Measurements from ENCODE around the gene MCU. TPM values are rescaled to one million over a fixed set of nuclear protein-coding genes. Genes with fewer than 3 reads are reported as not detected.

Gene MCU
- polyA plus RNA-seq, 1 donor from 2014 or later = 22.9 TPM

DNA sequence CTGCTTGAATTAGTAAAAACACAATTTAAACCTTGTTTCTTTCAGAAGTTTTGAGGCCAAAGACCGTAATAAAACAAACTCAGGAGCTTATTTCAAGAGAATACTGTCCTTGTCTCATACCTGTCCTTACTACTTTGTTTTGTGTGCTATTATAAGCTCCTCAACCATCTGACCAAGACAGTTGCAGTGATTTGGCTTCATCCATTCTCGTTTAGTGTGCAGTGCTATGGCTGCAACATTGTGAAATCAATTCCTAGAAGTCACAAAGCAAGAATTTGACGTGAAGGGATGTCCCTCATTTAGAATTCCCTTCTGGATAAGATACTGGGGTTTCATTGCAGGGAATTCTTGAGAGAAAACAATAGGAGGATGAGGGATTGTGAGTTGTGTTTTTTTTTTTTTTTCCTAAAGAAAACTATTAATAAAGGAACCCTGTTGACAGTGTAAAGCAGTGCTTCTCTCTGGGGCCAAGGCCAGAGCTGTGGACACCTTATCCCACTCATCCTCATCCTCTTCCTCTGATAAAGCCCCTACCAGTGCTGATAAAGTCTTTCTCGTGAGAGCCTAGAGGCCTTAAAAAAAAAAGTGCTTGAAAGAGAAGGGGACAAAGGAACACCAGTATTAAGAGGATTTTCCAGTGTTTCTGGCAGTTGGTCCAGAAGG lies 201.3 kb downstream of the MCU start, which contains the start of gene OIT3:
TSS of gene OIT3 (plus strand) at position 604 of the 663 bp plus-strand sequence. CDS start 60 bp downstream, outside the sequence.
- Histone ChIP-seq H3K27me3 (ENCODE audit: insufficient read depth, low read depth, low read length) (no peaks in the 10 kb centered on the region), H3K79me2 (replicated peaks; ENCODE audit: insufficient read depth, low read length) (no peaks in the 10 kb centered on the region), H3K9me3 (ENCODE audit: low read length) (no peaks in the 10 kb centered on the region), H4K20me1 (ENCODE audit: insufficient read depth) (no peaks in the 10 kb centered on the region), H3K27ac (ENCODE audit: low read length) (no peak within 1 kb of the TSS), H3K36me3 (ENCODE audit: insufficient read depth, low read length) (no peaks in the 10 kb centered on the region), H3K4me2 (ENCODE audit: low read length) (no peak within 1 kb of the TSS), H3K9ac (ENCODE audit: low read length) (no peak within 1 kb of the TSS), H3K9me2 (ENCODE audit: insufficient read depth, low read length) (no peaks in the 10 kb centered on the region), H2AFZ (ENCODE audit: low read depth, low read length) (no peak within 1 kb of the TSS), H3K4me3 (ENCODE audit: low read length) (no peak within 1 kb of the TSS), H3F3A (ENCODE audit: insufficient read depth, low read length, poor library complexity, severe bottlenecking) (no peaks in the 10 kb centered on the region)
- no peak for TF ChIP-seq RAD21 (conservative IDR thresholded peaks at IDR 0.05)
- TF ChIP-seq MXI1 (conservative IDR thresholded peaks at IDR 0.05; ENCODE audit: poor library complexity, severe bottlenecking) = no peak
- TF ChIP-seq TAF1 (IDR thresholded peaks at IDR 0.05; ENCODE audit: low read depth) = no peak
- TF ChIP-seq, protein P1, sequence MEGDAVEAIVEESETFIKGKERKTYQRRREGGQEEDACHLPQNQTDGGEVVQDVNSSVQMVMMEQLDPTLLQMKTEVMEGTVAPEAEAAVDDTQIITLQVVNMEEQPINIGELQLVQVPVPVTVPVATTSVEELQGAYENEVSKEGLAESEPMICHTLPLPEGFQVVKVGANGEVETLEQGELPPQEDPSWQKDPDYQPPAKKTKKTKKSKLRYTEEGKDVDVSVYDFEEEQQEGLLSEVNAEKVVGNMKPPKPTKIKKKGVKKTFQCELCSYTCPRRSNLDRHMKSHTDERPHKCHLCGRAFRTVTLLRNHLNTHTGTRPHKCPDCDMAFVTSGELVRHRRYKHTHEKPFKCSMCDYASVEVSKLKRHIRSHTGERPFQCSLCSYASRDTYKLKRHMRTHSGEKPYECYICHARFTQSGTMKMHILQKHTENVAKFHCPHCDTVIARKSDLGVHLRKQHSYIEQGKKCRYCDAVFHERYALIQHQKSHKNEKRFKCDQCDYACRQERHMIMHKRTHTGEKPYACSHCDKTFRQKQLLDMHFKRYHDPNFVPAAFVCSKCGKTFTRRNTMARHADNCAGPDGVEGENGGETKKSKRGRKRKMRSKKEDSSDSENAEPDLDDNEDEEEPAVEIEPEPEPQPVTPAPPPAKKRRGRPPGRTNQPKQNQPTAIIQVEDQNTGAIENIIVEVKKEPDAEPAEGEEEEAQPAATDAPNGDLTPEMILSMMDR (IDR thresholded peaks at IDR 0.05; ENCODE audit: poor library complexity, severe bottlenecking) = no peak
- no peak for TF ChIP-seq POLR2AphosphoS5 (IDR thresholded peaks at IDR 0.05)
- TF ChIP-seq EP300 (conservative IDR thresholded peaks at IDR 0.05; ENCODE audit: poor library complexity, severe bottlenecking) = no peak
- no peak for TF ChIP-seq SMC3 (conservative IDR thresholded peaks at IDR 0.05; ENCODE audit: poor library complexity)
- TF ChIP-seq, protein P2, sequence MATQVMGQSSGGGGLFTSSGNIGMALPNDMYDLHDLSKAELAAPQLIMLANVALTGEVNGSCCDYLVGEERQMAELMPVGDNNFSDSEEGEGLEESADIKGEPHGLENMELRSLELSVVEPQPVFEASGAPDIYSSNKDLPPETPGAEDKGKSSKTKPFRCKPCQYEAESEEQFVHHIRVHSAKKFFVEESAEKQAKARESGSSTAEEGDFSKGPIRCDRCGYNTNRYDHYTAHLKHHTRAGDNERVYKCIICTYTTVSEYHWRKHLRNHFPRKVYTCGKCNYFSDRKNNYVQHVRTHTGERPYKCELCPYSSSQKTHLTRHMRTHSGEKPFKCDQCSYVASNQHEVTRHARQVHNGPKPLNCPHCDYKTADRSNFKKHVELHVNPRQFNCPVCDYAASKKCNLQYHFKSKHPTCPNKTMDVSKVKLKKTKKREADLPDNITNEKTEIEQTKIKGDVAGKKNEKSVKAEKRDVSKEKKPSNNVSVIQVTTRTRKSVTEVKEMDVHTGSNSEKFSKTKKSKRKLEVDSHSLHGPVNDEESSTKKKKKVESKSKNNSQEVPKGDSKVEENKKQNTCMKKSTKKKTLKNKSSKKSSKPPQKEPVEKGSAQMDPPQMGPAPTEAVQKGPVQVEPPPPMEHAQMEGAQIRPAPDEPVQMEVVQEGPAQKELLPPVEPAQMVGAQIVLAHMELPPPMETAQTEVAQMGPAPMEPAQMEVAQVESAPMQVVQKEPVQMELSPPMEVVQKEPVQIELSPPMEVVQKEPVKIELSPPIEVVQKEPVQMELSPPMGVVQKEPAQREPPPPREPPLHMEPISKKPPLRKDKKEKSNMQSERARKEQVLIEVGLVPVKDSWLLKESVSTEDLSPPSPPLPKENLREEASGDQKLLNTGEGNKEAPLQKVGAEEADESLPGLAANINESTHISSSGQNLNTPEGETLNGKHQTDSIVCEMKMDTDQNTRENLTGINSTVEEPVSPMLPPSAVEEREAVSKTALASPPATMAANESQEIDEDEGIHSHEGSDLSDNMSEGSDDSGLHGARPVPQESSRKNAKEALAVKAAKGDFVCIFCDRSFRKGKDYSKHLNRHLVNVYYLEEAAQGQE (IDR thresholded peaks at IDR 0.05; ENCODE audit: borderline replicate concordance) = no peak
- TF ChIP-seq EZH2 (IDR thresholded peaks at IDR 0.05; ENCODE audit: borderline replicate concordance, insufficient read depth, low read length, poor library complexity, severe bottlenecking) = no peak

DNA sequence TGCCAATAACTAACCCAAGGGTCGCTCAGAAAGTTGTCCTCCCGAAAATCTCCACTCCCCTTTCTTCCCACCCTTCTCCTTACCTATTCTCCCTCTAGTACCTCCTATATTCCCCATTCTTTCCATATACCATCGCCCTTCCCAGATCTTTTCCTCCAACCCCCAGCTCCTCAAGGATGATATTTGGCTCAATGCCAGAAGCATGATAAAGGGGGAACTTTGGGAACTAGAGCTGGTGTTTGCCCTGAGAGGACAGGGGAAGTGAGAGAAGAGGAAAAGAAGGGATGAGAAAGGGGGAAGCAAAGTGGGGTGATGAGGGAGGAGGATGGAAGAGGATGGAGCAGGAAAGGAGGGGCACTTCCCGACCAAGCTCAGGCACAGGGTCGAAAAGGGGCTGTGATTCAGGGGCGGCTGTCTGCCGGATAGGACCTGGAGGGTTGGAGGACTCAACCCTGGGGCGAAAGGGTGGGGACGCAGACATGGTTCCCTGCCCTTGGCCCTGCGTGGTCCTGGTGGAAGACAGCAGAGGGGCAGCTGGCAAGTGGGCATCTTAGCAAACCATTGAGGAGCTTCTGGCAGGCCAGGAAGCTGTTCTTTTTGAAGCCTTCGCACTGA lies 203.4 kb downstream of the MCU start:
- H3K27ac ChIP-seq (ENCODE audit: low read length) = no peak overlapping the region
- H3K36me3 ChIP-seq (ENCODE audit: insufficient read depth, low read length) = no peaks in the 10 kb centered on the region
- no peak overlapping the region for H3K4me2 ChIP-seq (ENCODE audit: low read length)
- no peak overlapping the region for H3K4me3 ChIP-seq (ENCODE audit: low read length)
- no peaks in the 10 kb centered on the region for H3K79me2 ChIP-seq (replicated peaks; ENCODE audit: insufficient read depth, low read length)
- no peak overlapping the region for H2AFZ ChIP-seq (ENCODE audit: low read depth, low read length)
- no peaks in the 10 kb centered on the region for H3F3A ChIP-seq (ENCODE audit: insufficient read depth, low read length, poor library complexity, severe bottlenecking)
- H3K9me2 ChIP-seq (ENCODE audit: insufficient read depth, low read length) = no peaks in the 10 kb centered on the region
- no peaks in the 10 kb centered on the region for H4K20me1 ChIP-seq (ENCODE audit: insufficient read depth)
- no peak overlapping the region for H3K9ac ChIP-seq (ENCODE audit: low read length)
- no peaks in the 10 kb centered on the region for H3K27me3 ChIP-seq (ENCODE audit: insufficient read depth, low read depth, low read length)
- TF ChIP-seq TAF1 (IDR thresholded peaks at IDR 0.05; ENCODE audit: low read depth) = no peak
- TF ChIP-seq, protein P2 (IDR thresholded peaks at IDR 0.05; ENCODE audit: borderline replicate concordance) = no peak
- H3K9me3 ChIP-seq (ENCODE audit: low read length) = no peaks in the 10 kb centered on the region

All from neural cell (in vitro differentiated cells).